T-helper 2 cell (primary cell): ENCODE data around the gene SLC51B.
A peak's percentile ranks its signal among the peaks of the same experiment; 100 is the strongest.
"Not testable (repeated sequence)": the region's sequence is repeated elsewhere in the genome, so short reads cannot be mapped to it uniquely, and the experiment has no call there.

Experiments used
- DNase-seq, 5 experiments: peaks; one replicate each; pipeline versions ENCODE4 v3.0.0 to v3.0.0-alpha.2; 2012 to 2022

Gene SLC51B

DNA sequence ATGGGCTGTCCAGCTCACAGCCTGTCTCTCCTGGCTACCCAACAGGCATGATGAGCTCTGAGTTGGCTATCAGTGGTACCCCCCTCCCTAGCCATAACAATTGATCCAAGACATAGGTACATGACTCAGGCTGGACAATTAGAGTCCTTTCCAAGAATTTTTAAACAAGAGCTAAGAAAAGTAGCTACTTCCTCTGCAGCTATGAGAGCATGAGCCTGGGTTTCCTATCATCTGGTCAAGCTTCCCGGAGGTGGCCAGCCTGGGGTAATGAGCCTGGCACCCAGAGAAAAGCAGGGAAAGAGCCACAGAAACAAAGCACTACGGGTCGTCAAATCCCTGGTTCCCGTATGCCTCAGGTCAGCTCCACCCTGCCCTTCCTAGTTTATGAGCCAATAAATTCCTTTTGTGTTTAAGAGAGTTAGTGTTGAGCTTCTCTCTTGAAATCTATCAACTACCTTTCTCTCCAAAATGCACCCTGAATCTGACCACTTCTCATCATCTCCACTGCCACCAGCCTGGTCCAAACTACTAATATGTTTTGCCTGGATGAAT is 2.3 kb upstream of the SLC51B start:
- DNase-seq: no peak

DNA sequence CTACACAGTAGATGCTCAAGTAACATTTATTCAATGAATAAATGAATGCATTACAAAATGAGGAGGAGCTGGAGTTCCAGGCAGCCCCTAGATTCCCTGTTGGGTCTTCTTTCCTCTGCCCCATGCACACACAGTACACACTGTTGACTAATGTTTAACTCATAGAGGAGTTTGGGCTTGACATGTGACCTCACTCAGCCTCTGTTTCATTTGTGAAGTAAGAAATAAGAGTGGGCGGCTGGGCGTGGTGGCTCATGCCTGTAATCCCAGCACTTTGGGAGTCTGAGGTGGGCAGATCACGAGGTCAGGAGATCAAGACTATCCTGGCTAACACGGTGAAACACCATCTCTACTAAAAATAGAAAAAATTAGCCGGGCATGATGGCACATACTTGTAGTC is 969 bp upstream of the SLC51B start:
- not testable (repeated sequence) for DNase-seq

DNA sequence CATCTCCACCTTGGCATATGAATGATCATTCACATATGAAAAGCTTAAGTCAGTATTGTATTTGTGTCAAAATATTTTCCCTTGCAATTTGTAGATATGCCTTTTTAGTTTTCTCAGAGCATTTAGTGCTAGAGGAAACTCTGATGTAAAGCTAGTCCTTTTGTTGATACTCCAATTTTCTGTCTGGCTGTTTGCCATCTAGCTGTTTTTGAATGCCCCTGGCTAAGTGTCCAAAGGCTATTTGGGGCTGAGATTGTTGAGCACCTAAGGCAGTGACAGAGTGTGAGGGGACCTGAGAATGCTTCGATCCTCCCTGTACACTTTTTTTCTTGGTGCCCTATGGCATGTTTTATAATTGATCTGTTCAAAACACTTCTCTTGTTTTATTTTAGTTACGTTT is 3.1 kb downstream of the SLC51B start:
- no peak for DNase-seq

DNA sequence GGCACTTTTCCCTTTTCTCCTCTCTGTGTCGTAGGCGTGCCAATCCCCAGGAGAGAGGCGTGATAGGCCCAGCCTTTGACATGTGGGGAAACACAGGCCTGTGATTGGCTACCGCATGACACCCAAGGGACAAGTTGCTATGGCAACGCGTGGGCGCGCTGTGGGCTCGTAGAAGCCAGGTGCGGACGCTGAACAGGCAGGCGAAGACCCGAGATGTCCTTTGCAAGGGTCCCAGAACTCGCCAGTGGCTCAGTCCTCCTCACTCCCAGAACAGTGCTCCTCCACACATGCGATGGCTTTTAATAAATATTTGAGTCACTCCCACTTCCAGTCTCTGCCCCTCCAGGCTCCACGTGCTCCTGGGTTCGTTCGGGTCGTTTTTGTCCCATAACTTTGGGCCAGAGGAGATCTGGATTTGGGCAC is 4.2 kb downstream of the SLC51B start:
- peak; percentile 55 to 91 (median 82) for DNase-seq

DNA sequence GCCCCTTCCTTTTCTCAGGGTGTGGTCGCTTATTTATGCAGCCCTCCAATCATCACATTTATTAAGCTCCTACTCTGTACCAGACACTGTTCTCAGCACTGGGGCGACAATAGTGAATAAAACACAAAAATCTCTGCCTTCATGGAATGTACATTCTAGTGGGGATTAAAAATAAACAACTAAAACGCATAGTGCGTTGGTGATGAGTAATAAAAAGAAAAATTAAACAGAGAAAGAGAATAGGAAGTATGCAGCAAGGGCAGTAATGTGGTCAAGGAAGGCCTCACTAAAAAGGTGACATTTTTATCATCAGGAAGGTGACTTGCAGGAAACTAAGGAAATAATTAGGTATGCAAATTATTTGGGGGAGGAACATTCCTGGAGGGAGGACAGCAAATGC is 5.1 kb downstream of the SLC51B start:
- DNase-seq: no peak

DNA sequence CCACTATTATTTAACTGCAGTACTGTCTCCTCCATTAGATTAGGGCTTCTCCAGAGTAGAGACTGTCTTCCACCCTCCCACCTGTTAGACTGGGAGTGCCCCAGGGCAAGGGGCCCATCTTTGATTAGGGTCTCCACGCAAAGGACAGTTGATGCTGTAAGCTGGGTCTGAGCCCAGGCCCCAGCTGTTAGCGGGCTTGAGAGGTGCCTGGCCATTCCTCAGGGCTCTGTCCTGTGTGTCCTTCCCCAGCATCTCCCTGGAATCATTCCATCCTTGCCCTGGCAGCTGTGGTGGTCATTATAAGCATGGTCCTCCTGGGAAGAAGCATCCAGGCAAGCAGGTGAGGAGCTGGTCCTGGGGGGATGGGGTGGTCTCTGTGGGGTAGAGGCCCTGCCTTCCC is 6.1 kb downstream of the SLC51B start:
- no peak for DNase-seq

DNA sequence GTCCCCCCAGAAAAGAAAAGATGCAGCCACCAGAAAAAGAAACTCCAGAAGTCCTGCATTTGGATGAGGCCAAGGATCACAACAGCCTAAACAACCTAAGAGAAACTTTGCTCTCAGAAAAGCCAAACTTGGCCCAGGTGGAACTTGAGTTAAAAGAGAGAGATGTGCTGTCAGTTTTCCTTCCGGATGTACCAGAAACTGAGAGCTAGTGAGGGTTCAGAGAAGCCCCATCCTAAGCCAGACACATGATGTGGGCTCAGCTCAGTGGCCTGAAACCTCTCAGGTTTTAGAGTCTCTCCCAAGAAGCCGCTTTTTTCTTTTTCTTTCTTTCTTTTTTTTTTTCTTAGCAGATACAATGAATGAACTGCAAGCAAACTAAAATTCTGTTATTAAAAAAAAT is 7.8 kb downstream of the SLC51B start:
- DNase-seq: no peak

DNA sequence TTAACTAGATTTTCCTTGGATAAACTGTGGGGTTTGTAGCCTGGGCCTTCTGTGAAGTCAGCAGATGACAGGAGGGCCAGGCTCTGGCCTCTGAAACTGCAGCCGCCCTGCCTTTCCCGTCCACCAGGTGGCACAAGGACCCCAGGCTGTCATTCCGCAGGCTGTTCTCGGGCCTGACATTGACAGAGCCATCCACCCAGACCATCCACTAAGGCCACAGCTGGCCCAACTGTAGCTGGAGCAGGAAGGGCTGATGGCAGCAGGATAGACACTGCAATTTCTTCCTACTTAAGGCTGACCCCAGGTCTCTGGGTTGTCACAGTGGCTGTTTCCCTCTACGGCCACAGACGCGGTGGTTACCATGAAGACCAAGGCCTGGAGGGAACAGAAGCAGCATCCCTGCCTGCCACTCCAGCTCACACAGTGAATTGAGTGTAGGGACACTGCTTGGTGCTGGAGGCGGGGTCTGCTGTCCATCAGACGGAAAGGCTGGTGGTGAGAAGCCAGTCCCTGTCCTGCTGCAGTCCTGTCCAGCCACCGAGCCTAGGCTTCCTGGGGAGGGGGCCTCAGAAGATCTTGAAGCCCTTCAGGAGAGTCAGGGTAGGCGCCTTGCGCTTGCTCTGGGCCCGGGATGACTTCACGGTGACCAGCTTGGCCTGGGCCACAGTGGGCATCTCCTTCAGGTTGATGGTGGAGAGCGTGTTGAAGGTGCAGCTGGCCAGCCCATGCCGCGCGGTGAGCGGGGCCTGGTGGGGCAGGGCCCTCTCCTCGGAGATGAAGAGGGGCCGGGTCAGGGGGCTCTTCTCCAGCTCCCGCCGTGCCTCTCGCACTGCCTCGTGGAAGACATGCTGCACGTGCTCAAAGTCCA is 9.4 kb downstream of the SLC51B start:
- peak in 3 of 5 experiments; percentile 23 to 49 (median 27) for DNase-seq

DNA sequence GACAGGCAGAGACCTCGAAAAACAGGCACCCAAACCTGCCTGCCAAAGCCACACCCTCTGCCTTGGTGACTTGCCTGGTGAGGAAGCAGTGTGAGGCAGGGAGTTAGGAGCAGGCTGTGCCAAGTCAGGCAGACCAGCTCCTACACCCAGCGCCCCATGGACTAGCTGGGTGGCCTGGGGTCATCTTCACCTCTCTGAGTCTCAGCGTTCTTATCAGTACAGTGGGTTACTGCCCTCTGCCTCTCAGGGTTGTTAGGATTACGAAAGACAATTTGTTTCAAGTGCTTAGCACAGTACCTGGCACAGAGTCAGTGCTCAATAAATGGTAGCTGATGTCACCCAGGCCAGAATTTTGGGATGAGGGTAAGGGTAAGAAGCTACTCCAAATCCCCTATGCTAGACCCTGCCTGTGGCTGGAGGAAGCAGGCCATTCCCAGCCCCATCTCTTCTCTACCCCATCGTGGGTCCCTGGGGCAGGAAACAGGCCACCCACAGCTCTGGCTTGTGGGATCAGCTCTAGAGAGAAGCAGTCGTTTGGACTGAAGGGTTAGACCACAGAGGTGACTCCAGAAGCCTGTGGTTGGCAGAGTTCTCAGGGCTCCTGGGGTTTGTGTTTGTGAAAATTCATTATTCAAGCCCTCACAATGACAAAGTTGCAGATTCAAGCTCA is 10.1 kb downstream of the SLC51B start:
- peak in 1 of 5 experiments; percentile 42 for DNase-seq

DNA sequence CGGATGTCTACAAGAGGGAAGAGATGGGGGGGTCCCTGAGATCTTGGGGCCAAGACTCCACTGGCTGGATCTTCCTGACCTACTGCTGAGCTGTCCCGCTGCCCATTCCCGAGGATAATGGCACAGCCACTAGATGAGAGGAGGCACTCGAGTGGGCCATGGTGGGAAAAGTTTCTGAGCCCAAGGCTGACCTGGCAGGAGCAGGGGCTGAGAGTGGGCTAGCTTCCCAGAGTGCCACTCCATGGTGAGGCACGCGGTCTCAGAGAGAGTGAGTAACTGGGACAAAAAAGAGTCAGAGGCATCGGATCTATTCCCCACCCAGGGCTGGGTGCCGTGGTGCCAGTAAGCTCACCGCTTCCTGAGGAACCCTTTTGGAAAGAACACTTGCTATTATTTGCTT is 10.9 kb downstream of the SLC51B start:
- no peak for DNase-seq

DNA sequence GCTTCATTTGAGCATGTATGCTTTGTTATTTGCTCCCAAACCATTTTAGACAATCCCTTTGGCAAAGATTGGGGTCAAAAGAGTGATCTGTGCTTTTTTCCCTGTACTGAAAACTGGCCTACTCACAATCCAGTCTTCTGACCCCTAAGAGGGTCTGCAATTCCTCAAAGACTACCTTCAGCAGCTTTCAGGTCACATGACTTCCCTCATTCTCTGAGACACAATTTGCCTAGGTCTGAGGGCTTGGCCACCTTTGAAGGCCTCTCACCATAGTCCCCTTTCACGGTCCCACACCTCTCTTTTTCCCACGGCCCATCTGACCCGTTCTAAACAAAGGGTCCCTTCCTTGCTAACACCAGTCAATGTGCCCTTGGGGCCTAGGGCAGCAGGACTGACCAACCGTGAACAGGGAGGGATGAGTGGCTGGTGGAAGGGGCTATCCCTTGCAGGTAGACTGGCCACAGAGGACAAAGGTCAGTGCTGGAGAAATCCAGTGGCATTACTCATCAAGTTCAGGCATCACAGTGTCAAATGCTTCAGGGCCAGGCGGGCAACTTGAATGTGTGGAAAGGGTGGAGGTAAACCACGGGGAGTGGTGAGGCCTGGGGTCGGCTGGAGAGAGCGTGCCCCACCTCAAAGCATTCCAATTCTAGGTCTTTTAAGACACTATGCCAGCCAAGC is 11.8 kb downstream of the SLC51B start:
- DNase-seq: no peak

DNA sequence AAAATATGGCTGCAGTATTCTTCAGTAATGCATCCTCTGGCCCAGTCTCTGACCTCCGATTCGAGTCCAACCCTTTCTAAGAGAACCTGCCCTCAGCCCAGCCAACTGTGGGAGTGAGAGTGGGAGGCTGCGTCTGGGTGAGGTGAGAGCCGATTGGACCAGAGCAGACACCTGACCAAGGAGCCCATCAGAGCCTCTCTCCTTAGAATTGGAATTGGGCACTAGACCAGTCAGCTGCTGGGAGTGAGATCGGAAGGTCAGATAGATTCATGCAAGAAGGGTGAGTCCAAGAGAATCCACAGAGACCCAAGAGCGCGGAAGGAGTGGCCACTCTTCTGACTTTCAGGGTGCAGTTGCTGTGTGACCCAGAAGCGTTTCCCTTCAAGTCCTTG is 12.4 kb downstream of the SLC51B start:
- no peak for DNase-seq

DNA sequence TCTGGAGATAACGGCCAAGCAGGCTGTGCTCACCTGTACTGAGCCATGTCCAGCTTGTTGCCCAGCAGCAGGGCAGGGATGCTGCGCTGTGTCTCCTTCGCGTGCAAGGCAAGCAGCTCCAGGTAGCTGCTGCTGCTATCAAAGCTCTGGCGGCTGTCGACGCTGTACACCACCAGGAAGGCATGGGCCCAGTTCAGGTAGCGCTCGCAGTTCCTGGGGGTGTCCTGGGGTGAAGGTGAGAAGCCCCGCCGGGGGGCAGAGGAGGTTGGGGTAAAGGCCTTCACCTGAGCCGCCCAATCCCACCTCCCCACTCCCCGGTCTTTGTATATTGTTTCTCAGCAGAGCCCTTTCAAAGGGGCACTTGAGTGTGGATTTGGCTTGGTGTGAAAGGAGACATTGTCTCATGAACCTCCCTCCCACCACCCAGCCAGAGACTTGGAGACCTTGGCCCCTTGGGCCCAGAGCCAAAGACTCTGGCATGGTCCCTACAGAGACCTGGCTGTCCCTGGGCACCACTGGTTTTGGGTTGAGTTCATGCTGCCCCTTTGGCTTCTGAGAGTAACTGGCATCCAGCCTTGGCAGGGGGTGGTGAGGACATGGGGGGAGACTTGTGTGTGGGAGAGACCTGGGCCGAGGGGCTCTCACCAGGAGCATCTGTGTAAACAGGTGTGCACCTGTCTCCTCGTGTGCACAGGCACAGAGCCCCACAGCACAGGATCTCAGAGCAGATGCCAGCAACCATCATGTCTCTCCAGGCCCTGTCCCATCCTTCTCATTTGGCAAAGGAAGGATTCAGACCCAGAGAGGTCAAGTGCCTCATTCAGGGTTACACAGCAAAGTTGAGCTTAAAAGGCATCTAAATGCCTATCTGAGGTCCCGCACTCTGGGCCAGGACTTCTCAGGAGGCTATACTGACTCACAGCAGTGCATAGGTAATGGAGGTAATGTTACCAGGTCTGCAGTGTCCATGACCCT is 13.5 kb downstream of the SLC51B start:
- no peak for DNase-seq

DNA sequence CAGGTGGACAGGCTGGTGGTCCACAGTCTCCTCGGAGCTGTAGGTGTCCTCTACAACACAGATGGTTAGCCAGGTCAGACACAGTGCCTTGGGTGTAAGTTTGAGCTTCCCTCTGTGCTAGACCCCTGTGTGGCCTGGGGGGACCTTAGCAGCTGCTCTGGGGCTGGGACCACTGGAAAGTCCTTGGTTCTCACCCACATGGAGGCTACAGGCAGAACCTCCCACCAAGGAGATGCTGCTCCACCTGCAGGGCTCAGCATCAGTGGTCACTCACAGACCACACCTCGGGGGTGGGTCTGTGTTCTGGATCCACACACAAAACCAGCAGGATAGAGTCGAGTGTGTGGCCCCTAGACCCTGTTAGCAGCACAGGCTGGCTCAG is 14.2 kb downstream of the SLC51B start:
- DNase-seq: no peak

DNA sequence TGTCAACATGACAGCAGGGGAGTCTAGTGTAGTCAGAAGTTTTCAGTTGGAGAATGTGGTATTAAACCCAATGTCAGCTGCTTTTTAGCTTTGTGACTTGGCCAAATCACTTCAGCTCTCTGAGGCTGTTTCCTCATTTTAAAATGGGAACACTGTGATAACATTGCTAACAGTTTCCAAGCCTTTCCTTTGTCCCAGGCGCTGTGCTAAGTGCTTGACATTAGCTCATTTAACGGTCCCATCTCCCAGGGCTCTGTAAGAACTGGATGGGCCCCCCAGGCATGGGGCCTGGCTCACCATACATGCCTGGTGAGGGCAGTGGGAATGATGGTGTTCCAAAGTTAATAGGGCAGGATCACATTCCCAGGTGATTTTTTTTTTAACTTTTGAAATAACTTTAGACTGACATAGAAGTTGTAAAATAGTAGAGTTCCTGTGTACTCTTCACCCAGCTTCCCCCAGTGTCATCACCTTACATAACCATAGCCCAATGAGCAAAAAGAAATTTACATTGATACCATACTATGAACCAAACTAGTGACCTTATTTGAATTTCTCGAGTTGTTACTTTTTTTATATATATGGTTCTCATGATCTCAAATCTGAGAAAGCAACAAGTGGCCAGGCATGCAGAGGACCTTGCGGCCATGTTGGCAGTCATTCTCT is 14.9 kb downstream of the SLC51B start:
- DNase-seq: no peak

DNA sequence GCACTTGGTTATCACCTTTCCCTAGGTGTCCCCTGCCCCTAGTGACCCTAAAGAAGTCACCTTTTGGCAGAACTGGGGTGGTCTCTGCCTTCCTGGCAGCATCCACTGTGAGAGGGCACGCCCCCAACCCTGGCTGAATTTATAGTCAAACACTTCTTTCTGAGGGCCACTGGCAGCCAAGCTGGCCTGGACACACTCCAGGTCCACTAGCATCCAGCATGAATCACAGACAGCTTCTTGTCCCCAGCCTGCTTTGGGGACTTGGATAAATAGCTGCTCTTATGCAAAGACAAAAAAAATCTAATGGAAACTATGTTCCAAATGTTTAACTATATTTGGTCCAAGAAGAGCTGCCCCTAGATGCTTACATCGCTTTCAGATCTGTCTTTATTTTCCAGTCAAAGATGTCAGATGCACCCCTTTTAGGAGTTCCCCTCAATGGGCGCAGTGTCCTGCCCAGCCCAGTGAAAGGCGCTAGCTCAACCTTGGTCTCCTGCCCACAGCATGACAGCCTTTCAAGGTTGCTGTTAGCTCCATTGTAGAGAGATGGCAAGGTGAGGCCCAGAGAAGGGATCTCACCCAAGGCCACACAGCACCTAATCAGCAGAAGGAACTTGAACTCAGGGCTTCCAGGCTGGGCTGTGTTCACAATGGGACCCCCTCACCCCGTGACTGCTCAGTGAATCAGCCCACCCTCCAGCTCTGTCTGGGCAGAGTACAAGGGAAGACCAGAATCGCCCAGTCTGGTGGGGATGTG is 15.6 kb downstream of the SLC51B start:
- DNase-seq: no peak

DNA sequence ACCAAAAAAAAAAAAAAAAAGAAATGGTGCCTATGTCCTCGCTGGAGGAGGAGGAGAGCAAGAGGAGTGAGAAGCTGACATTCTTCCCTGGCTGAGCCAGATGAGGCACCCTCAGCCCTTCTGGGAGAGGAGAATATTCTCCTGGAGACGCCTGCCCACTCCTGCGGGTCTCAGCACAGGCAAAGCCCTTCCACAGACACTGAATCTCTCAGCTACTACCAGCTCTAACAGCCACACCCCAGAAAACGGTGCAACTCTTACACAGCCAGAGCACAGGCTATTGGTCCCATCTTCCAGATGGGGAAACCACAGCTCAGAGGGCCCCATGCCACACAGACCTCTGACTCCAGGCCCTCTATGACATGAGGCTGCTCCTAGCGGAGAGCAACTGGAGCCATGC is 16.9 kb downstream of the SLC51B start:
- DNase-seq: no peak

DNA sequence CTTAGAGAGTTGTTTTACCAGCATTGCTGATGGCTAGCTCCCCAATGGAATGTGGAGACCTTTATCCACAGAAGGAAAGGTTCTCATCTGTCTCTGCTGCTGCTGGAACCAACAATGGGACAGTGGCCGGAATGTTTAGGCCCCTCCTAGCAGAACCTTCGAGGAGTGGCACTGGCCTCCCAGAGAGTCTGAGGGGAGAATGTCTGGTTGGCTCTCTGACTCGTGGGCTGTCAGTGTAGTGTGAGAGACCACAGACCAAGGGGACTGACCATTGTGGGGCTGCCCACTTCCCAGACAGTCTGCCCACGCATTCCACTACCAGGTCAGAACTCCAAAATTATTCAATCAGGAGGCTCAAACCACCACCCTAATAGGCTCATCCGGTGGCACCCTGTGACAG is 17.5 kb downstream of the SLC51B start:
- DNase-seq: no peak

DNA sequence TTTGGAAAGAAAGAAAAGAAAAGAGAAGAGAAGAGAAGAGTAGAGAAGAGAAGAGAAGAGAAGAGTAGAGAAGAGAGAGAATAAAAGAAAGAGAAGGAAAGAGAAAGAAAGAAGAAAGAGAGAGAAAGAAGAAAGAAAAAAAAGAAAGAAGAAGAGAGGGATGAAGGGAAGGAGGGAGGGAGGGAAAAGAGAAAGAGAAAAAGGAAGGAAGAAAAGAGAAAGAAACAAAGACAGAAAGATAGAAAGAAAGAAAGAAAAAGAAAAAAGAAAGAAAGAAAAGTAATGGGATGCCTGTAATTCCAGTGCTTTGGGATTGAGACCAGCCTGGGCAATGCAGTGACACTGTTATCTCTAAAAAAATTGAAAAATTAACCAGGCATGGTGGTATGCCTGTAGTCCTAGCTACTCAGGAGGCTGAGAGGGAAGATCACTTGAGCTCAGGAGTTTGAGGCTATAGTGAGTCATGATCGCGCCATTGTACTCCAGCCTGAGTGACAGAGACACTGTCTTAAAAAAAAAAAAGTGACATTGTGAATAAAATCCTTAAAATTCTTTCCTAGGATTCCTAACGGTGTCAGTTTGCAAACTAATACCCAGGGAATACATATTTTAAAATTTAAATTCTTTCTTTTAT is 20.9 kb downstream of the SLC51B start:
- no peak for DNase-seq

DNA sequence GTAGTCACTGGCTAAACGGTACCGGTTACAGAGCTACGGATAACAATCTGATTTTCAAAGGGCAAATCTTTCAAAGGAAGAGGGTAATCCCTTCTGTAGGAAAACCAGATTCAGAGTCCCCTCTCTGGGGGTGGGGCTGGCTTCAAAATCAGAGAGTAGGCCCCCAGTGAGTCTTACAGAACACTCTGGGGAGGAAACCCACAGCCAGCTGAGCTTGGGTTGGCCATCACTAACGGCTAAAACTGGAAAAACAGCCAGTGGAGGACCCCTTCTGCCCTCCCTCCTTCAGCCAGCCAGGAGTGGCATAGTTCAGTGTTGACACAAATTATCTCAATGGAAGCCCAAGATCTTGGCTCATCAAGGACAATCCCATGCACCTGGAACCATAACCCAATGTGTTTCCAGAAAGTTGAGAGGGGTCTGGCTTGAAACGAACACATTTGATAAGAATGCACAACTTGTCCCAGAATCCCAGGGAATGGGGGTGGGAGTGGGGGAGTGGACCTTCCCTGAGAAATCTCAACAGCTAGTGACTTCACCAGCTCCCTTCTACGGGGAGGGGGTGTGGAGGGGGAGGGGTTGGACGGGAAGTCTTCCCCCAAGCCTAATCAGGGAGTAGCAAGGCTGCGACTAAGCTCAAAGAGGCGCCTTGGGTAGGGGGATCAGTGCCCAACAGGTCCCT is 21.6 kb downstream of the SLC51B start:
- no peak for DNase-seq
